Measurements from ENCODE around the gene WDR27.

DNA sequence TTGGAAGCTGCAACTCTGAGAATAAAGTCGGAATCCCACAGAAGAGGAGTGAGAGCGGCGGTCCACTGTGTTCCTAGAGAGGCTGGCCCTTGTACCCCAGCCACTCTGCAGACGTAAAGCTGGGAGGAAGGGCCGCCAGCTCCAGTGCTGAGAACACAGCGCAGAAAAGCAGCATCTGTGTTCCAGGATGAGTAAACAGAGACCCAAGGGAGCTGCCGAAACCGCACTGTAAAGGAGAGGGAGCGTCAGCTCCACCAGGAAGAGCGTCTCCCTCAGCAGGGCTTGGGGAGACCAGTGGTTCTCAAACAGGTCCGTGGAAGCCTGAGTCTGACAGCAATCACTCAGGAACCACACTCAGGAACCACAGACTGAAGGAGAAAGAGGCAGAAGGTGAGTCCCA, 134.0 kb downstream of the WDR27 start:
- TF ChIP-seq, protein P1, sequence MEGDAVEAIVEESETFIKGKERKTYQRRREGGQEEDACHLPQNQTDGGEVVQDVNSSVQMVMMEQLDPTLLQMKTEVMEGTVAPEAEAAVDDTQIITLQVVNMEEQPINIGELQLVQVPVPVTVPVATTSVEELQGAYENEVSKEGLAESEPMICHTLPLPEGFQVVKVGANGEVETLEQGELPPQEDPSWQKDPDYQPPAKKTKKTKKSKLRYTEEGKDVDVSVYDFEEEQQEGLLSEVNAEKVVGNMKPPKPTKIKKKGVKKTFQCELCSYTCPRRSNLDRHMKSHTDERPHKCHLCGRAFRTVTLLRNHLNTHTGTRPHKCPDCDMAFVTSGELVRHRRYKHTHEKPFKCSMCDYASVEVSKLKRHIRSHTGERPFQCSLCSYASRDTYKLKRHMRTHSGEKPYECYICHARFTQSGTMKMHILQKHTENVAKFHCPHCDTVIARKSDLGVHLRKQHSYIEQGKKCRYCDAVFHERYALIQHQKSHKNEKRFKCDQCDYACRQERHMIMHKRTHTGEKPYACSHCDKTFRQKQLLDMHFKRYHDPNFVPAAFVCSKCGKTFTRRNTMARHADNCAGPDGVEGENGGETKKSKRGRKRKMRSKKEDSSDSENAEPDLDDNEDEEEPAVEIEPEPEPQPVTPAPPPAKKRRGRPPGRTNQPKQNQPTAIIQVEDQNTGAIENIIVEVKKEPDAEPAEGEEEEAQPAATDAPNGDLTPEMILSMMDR (IDR thresholded peaks at IDR 0.05; ENCODE audit: poor library complexity) = no peak
- no peak for TF ChIP-seq EZH2phosphoT487 (IDR thresholded peaks at IDR 0.05; ENCODE audit: low read depth, severe bottlenecking, unreplicated experiment)
